NCI-H146 (cell line): ENCODE data around the gene TEKT2.

Experiments used
- DNase-seq: peaks from one replicate; lab custom pipeline; 2025; lab: John Stamatoyannopoulos, UW

Gene TEKT2

DNA sequence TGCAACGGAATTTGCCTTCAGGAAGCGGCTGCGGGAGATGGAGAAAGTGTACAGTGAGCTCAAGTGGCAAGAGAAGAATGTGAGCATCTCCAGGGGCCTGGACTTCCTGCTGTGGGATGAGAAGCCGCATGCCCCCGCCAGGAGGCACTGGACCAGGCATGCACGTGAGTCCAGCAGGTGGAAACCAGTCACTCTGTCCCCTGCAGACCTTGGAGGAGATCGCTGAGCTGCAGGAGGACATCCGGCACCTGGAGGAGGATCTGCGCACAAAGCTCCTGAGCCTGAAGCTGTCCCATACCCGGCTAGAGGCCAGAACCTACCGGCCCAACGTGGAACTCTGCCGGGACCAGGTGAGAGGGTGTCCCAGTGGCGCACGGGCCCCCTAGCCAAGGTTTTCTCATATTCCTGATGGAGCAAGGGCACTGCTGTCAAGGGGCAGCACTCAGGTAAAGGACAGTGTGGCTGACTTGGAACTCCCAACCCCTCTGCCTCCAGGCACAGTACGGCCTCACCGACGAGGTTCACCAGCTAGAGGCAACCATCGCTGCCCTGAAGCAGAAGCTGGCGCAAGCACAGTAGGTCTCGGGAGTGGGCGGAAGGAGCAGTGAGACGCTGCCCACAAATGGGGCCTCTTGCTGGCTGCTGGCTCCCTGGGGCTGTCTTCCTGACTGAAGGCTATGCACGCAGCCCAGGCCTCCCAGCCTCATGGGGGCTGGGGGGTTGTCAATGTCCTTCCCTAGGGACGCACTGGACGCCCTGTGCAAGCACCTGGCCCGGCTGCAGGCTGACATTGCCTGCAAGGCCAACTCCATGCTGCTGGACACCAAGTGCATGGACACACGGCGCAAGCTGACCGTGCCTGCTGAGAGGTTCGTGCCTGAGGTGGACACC lies 3.6 kb downstream of the TEKT2 start:
- DNase-seq, result no peak

DNA sequence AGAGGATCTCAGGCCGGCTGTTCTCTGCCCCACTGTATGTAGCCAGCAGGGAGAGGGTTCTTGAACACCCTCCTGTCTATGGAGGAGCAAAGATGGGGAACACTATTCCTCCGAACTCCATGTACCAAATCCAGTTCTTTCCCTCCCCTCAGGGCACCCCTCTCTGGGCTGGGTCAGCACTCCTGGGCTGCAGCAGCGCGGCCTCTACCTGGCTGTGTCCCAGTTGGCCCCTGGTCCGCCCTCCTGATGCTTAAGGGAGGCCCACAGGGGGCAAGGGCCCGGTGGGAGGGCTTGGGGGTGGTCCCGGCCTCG lies 4.3 kb downstream of the TEKT2 start:
- DNase-seq, result no peak

- DNase-seq, result peak; percentile 74
Observed at GRCh38 chr1:36088577-36089392, 4.9 kb downstream of the TEKT2 start, which contains the start of gene ADPRS. Gene ADPRS, plus strand, starts transcription at chr1:36088892. Its CDS starts 13 bp downstream, at chr1:36088905.

GRCh38 chr1:36089393-36090121 lies 5.7 kb downstream of the TEKT2 start:
- no peak for DNase-seq

GRCh38 chr1:36091141-36091540 lies 7.2 kb downstream of the TEKT2 start:
- DNase-seq, result no peak

- DNase-seq, result no peak
Observed at GRCh38 chr1:36091698-36092097, 7.8 kb downstream of the TEKT2 start.

- no peak for DNase-seq
Observed at GRCh38 chr1:36092166-36092797, 8.4 kb downstream of the TEKT2 start.

GRCh38 chr1:36092798-36093185 lies 8.9 kb downstream of the TEKT2 start:
- DNase-seq, result no peak

DNA sequence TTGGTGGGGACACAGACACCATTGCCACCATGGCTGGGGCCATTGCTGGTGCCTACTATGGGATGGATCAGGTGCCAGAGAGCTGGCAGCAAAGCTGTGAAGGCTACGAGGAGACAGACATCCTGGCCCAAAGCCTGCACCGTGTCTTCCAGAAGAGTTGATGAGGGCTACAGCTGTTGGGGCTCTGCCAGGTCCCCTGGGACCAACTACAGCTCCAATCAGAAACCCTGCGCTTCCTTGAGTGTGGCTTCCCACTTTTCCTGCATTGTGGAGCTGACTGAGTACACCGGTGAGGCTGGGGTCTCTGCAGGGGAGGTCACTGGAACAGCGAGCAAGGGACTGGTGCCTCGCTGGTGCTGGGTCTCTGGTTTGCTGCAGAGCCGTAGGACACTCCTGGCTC lies 9.3 kb downstream of the TEKT2 start:
- DNase-seq, result no peak

GRCh38 chr1:36093929-36094328 lies 10.0 kb downstream of the TEKT2 start:
- DNase-seq, result no peak

GRCh38 chr1:36094621-36095061 lies 10.7 kb downstream of the TEKT2 start:
- DNase-seq, result no peak

DNA sequence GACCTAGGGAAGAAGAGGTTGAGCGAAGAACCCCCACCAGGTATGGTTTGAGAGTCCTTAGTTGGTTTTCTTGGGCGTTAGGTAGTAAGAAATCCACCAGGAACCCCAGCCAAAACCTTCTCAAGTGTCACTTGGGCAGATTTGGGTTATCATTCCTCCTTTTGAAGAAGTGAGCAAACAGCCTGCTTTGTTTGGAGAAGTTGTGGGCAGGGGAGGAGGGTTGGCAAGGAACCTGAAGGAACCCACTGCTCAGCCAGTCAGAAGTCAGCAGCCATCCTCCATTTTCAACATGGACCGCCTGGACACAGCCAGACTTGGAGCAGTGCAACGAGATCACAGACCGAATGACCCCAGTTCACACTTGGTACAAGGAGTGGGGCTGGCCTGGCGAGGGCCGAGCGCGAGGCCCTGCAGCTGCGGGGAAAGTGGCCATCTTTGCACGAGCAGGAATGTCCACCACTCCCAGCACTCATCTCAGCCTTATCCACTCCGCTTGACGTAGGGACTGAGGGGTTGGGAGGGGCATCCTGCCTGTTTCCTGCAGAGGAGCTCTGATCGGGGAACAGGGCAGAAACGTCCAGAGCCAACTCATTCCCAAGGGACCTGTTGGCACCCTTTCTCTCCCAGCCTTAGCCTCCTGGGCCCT lies 12.0 kb downstream of the TEKT2 start:
- no peak for DNase-seq

- no peak for DNase-seq
Observed at GRCh38 chr1:36096500-36097432, 12.9 kb downstream of the TEKT2 start.

DNA sequence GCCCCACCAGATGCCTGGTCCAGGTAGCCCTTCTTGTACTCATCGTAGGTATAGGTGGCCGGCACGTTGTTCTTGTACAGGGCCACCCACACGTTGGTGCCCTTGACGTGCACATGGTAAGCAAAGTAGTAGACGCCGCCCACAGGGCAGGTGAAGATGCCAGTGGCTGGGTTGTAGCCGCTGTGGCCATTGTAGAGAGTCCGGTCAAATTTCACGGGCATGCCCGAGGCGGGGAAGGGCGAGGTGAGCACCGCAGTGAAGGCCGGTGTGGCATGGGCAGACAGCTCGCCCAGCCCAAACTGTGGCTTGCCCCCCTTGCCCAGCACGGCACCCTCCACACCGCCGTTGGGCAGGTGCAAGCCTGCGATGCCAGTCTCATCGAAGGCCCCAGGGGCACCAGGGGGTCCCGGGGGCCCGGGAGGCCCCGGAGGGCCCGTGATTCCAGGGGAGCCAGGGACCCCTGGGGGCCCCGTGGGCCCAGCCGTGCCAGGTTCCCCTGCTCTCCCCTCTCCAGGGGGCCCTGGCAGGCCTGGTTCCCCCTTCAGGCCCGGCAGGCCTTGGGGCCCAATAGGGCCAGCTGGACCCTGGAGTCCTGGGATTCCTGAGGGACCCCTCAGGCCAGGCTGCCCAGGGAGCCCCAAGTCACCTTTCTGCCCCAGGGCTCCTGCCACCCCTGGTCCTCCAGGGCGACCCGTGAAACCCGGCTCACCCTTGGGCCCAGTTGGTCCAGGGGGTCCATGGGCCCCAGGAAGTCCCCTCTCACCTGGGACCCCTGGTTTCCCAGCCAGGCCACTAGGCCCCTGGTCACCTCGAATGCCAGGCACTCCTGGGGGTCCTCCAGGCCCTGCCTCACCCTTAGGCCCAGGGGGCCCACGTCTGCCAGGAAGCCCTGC lies 14.0 kb downstream of the TEKT2 start:
- no peak for DNase-seq

GRCh38 chr1:36098650-36099365 lies 14.9 kb downstream of the TEKT2 start:
- no peak for DNase-seq

DNA sequence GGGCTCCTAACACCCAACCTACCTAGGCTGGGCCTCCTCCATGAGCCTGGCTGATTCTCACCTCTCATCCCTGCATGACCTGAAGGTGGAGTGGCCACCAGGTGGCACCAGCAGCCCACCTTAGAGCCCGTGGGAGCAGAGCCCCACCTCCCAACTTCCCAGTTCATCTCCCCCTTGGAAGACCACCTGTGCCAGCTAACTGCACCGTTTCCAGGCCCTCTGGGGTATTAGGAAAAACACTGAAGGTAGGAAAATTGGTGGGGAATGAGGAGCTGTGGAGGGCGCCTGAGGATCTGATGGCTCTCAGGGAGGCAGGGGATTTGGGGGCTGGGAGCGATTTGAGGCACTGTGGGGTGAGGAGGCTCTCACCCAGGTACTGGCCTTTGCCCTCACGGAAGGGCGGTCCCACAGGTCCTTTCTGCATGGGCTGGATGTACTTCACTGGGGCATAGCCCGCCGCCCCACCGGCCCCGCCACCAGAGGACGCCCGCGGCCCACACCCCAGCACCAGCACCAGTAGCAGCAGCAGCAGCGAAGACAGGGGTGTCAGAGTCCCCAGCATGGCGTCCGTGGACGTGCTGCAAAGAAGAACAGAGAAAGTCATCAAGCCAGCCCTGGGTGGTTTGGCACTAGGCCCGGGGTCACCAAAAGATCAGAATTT lies 15.9 kb downstream of the TEKT2 start:
- peak; percentile 52 for DNase-seq

DNA sequence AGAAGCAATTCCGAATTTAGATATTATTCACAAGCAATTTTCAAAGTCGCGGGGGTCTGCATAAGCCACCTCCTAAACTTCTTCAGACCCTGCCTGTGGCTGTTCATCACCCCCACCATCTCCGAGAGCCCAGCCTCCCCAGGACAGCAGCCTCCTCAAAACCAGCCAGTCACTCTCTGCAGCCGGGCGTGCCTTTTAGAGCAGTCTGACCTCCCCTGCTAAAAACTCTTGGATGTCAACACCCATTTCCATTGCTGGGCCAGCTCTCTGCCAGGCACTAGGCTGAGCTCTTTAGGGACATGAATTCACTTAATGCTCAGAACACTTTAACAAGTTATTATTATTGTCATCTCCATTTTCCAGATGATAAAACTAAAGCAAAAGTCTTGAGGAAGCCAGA lies 16.5 kb downstream of the TEKT2 start:
- DNase-seq, result no peak

DNA sequence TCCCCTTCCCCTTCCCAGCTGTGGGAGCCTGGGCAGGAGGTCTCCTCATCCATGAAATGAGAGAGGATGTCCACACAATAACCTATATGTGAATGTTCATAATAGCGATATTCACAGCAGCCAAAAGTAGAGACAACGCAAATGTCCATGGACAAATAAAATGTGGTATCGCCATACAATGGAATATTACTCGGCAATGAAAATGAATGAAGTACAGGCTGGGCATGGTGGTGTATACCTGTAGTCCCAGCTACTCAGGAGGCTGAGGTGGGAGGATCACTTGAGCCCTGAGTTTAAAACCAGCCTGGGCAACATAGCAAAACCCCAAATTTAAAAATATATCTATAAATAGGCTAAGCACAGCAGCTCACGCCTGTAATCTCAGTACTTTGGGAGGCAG lies 17.7 kb downstream of the TEKT2 start:
- no peak for DNase-seq
